Fibroblast of skin of left quadriceps (primary cell): Measurements from ENCODE around the gene SPTSSA.
"Not testable (repeated sequence)": the region's sequence is repeated elsewhere in the genome, so short reads cannot be mapped to it uniquely, and the experiment has no call there.

Experiments used
- DNase-seq, 2 experiments: peaks; one replicate each; pipeline ENCODE4 v3.0.0-alpha.2; 2013; ENCODE audit warnings: low read depth in 2 of 2

The SPTSSA gene

DNA sequence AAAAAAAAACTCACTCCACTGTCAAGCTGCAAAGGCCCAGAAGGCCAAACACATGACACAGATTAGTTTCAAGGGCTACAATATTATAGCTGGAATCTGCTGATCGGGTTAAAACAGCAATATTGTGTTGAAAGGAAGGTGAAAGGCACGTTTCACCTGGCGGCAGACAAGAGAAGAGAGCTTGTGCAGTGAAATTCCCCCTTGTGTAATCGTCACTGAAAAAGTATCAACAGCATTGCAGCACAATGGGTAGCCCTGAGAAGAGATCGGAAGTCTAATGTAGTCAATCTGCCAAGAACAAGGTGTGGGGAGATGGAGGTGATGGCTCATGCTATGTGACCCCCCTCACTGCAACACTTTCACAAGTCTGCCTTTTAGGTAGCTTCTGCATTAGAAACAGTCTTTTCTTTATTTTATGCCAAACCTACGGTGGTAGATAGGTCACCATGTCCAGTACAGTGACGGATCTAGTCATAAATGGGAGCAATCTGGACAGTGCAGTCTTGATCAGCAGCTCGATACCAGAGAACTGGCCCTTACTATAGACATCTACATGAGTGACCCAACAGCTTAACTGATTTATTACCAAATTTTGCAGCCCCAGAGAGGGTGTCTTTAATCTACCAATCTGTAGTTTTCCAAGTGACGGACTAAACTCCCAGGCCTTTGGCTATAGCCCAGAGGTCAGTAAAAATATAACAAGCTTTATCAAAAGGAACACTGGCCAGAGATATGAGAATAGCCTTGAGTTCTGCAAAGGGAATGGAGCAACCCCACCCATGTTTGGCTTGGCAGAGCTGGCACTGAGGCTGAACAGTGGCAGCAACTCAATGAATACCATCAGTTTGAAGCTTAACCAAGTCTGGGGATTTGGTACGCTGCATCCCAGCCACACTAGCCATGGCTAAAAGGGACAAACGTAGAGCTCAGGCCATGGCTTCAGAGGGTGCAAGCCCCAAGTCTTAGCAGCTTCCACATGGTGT, 35.4 kb downstream of the SPTSSA start:
- no peak for DNase-seq

DNA sequence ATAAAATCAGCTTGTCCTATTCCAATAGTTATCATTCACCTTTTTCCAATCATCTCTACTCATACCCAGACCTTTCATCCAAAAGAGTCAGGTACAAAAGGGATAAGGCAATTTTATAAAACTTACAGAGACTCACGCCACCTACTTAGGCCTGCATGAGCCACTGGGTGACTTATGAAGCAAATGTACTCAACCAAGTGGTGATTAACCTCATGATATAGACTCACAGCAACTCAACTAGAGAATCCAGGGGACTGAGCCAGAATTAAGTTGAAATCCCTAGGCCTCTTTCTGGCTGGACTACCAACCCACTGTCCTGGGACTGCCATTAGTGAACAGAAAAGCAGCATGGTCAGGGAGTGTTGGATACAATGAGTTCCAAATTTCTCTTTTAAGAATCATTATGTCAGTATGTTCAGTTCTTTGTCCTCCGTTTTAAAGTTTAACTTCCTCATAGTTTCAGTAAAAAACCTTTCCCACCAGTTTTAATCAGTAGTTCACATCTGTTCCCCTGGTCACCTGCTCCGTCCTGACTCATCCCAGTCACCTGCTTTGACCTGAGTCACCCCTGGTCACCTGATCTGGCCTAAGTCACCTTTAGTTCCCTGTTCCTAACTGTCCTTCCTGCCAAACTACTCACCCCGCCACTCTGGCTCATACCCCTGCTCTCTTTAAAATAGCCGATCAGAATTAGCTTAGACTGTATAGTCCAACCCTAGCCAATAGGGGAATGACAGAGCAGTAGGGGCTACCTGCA, 36.8 kb downstream of the SPTSSA start:
- DNase-seq: no peak

- no peak for DNase-seq
Observed at GRCh38 chr14:34424488-34424887, 37.6 kb downstream of the SPTSSA start.

DNA sequence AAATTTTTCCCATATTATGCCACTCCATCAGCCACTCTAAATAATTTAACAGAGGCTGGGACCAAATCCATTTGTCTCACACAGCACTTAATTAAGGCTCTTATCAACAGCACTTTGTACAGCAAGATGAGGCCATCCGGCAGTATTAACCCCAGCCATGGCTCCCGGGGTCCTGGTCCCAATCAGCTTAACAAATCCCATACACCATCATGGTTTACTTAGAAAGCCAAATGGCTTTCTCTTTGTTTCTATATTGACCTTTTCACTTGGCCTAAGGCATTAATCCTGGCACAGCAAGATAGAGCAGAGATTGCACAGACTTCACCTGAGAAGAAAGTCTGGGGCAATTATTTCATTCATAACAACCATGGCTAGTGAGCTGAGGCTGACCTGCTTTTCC, 38.6 kb downstream of the SPTSSA start:
- DNase-seq: no peak

DNA sequence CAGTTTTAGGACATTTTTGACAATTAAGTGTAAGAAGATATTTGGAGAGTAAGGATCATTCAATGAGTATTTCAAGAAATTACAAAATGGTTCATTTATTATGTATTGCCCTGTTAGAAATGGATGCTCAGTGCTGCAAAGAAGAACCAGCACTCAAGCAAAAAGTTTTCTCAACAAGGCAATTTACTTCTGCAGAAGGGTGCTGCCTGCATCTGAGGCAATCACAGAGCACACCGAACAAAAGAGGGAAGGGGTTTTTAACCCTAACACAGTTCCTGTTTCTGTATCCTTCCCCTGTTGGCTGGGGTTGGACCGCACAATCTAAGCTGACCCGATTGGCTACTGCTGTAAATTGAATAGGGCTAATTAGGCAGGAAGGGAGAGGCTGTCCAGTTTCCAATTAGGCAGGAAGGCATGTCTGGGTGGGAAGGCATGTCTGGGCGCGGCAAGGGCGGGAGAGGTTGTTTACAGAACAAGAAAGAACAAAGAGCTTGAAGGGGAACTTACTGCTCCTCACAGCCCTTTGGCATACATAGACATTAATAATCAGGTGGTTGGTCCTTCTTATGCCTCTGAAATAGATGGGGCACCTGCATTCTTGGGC, 41.4 kb downstream of the SPTSSA start:
- DNase-seq: no peak

DNA sequence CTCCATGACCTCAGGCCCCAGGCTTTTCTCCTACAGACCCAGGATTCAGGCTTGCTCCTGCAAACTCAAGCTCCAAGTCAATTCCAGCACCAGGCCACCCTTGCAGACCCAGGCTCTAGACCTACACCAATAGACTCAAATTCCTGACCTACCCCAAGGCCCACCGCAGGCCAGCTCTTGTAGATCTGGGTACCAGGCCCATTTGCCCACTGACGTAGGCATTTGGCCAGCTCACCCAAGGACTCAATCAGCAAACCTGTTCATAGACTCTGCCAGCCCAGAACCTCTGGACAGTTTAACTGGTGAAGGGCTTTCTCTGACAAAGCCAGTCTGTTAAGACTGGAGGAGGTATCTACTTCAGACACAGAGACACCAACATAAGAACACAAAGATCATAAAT, 52.3 kb downstream of the SPTSSA start:
- DNase-seq: no peak

GRCh38 chr14:34407951-34408350, 54.1 kb downstream of the SPTSSA start:
- no peak for DNase-seq

DNA sequence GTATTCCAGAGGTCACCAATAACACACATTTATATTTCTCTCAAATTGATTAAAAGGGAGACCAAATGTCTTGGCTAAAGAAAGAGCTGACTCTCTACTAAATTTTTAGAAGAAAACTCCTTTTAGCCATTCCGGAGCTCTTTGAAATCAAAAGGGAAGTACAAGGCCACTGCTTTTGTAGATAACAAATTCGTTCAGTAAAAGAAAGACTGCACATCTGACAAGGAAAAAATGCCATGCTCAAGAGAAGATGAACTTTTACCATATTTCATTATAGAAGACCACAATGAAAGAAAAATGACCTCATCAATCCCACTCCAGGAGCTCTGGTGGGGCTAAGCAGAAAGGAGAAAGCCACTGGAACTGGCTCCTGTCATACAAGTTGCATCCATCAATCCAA, 57.6 kb downstream of the SPTSSA start:
- DNase-seq: no peak

- no peak for DNase-seq
Observed at GRCh38 chr14:34403646-34404045, 58.4 kb downstream of the SPTSSA start.

DNA sequence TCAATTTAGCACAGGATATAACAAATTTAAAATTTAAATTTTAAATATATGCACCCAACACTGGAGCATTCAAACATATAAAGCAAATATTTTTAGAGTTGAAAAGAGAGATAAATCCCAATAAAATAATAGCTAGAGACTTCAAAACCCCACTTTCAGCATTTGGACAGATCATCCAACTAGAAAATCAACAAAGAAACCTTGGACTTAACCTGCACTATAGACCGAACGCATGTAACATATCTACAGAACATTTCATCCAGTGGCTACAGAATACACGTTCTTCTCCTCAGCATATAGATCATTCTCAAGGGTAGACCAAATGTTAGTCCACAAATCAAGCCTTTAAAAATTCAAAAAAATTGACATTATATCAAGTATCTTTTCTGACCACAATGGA, 64.0 kb downstream of the SPTSSA start:
- no peak for DNase-seq

DNA sequence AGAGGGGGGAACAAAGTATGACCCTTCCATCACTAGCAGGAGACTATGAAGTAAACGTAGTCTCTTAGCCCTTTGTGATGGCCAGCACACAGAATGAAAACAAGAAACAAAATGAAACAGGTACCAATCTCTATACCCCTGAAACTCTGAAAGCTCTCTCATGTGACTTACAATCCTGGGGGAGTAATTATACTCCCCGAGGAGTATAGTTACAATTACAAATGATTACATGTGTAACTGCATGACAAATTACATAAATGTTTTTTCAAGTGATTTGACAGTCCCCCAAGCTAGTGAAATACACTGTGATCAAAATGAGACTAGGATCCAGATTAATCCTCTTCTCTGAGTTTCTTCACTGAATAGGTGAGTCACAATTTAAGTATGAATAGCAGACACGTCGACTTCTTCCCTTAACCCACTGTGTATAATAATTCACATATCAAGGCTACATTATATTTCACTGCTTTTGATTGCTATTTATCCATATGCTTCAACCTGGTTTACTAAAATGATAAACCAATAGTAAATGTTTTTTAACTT, 74.0 kb downstream of the SPTSSA start:
- DNase-seq: no peak

- no peak for DNase-seq
Observed at GRCh38 chr14:34386865-34387485, 75.1 kb downstream of the SPTSSA start.

DNA sequence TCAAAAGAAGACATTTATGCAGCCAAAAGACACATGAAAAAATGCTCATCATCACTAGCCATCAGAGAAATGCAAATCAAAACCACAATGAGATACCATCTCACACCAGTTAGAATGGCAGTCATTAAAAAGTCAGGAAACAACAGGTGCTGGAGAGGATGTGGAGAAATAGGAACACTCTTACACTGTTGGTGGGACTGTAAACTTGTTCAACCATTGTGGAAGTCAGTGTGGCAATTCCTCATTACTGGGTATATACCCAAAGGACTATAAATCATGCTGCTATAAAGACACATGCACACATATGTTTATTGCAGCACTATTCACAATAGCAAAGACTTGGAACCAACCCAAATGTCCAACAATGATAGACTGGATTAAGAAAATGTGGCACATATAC, 76.2 kb downstream of the SPTSSA start:
- not testable (repeated sequence) for DNase-seq

DNA sequence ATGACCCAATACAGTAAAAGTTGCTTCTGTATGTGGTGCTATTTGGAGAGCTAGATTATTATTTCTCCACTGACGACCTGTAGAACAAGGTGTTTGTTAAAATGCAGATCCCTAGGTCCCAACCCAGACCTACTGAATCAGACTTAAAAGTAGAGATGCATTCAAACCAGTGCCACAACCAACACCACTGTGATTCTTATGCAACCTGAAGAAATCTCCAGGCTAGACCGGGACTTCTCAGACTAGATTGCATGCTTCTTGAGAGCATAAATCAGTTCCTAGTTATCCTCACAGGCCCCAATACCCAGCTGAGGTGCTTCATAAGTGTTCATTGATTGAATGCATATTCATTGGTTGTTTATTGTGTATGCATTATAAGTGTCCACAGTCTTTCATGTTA, 78.2 kb downstream of the SPTSSA start:
- no peak for DNase-seq
